ENCODE data around the gene KIAA1958. TPM values are rescaled to one million over a fixed set of nuclear protein-coding genes. Genes with fewer than 3 reads are reported as not detected.
A peak's percentile ranks its signal among the peaks of the same experiment; 100 is the strongest.

KIAA1958 gene
- total RNA-seq, 2 experiments from 2014 or later: 5.6 to 6.8 TPM

DNA sequence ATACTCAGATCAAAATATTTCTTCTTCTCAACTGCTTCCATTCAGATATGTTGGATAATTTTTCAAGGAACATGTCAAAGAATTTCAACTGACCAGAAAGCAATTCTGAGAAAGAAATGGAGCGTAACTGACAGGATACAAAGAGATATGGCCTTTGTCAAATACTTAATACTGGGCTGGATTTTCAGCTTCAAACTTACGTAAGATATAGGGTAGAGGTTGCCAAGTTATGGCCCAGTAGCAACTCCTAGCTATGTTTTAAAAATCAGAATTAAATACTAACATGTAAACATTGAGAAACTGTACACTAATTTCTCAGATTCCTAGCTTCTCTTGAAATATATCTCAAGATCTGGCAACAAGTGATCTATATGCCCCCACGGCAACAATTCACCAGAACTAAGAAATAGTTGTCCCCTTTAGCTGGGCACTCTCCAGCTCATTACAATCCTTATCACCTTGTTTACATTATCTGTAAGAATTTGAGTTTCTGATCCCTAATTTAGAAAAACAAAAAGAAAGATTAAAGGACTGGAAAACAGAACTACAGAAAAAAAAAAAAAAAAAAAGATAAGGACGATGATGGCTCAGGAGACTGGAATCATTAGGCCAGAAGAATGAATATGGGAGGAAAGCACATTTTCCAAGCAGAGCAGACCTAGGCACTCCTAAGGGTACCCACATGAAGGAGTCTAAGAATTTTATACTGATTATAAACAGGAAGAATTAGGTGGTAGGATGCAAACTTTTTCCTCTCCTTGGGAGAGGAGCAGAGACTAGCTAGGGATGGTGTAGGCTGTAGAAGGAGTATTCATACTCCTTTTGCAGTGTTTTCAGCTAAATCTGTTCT, 208.3 kb downstream of the KIAA1958 start:
- DNase-seq: no peak
- Mint-ChIP-seq H3K4me1 (ENCODE audit: low read depth) (peaks cover 8% of the 10 kb centered on the region), H3K27ac (no peak overlapping the region), H3K9me3 (no peaks in the 10 kb centered on the region), H3K36me3 (ENCODE audit: low read depth) (peaks cover 89% of the 10 kb centered on the region), H3K4me3 (no peak overlapping the region), H3K27me3 (no peaks in the 10 kb centered on the region)
- CTCF ChIA-PET: no interaction called here
- H3K9me3 ChIP-seq (ENCODE audit: control insufficient read depth in 1 of 2, insufficient read depth in 1 of 2, low read length in 2 of 2): no peaks in the 10 kb centered on the region
- POLR2A ChIA-PET: no interaction called here
- TF ChIP-seq, protein P1, sequence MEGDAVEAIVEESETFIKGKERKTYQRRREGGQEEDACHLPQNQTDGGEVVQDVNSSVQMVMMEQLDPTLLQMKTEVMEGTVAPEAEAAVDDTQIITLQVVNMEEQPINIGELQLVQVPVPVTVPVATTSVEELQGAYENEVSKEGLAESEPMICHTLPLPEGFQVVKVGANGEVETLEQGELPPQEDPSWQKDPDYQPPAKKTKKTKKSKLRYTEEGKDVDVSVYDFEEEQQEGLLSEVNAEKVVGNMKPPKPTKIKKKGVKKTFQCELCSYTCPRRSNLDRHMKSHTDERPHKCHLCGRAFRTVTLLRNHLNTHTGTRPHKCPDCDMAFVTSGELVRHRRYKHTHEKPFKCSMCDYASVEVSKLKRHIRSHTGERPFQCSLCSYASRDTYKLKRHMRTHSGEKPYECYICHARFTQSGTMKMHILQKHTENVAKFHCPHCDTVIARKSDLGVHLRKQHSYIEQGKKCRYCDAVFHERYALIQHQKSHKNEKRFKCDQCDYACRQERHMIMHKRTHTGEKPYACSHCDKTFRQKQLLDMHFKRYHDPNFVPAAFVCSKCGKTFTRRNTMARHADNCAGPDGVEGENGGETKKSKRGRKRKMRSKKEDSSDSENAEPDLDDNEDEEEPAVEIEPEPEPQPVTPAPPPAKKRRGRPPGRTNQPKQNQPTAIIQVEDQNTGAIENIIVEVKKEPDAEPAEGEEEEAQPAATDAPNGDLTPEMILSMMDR (IDR thresholded peaks at IDR 0.05): no peak
- H3K36me3 ChIP-seq (ENCODE audit: insufficient read depth, low read length): peaks cover 55% of the 10 kb centered on the region
- H3K4me3 ChIP-seq (ENCODE audit: low read length): no peak overlapping the region
- no peak overlapping the region for H3K27ac ChIP-seq (ENCODE audit: low read depth in 1 of 2, low read length in 2 of 2)
- ATAC-seq (ENCODE audit: poor library complexity): no peak
- intact Hi-C loops (cut with DNase I, micrococcal nuclease): no loop called here
- no peaks in the 10 kb centered on the region for H3K27me3 ChIP-seq (ENCODE audit: control insufficient read depth in 1 of 2, insufficient read depth in 2 of 2, low read length in 2 of 2)
- H3K4me1 ChIP-seq (ENCODE audit: insufficient read depth, low read length): peaks cover 4% of the 10 kb centered on the region

DNA sequence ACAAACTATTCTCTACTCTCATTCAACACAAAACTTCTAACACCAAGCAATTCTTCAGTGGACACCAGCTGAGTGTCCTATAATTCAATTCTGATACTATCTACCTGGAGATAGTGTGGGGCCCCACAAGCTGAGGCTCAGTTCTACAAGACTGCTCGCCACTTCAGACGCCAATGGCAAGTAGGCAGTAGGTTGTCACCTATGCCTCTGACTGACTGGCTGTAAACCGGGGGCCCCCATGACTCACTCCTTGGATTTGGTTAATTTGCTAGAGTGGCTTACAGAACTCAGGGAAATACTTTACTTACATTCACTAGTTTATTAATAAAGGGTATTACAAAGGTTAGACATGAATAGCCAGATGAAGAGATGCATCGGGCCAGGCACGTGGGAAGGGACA, 209.8 kb downstream of the KIAA1958 start:
- no peak overlapping the region for H3K27ac ChIP-seq (ENCODE audit: low read depth in 1 of 2, low read length in 2 of 2)
- POLR2A ChIA-PET: no interaction called here

DNA sequence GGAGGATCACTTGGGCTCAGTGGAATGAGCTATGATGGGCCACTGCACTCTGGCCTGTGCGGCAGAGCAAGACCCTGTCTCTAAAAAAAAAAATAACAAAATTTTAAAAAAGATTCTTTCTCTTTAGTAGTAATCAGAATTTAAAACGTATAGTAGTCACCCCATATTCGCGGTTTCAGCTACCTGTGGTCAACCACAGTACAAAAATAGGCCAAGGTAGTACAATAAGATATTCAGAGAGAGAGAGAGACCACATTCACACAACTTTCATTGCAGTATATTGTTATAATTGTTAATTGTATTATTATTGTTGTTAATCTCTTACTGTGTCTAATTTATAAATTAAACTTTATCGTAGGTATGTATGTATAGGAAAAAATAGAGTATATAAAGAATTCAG, 212.6 kb downstream of the KIAA1958 start:
- intact Hi-C loops (cut with DNase I, micrococcal nuclease): no loop called here
- H3K27ac Mint-ChIP-seq: no peak overlapping the region
- Histone ChIP-seq H3K4me1 (ENCODE audit: insufficient read depth, low read length) (peaks cover 4% of the 10 kb centered on the region), H3K36me3 (ENCODE audit: insufficient read depth, low read length) (peaks cover 32% of the 10 kb centered on the region), H3K9me3 (ENCODE audit: control insufficient read depth in 1 of 2, insufficient read depth in 1 of 2, low read length in 2 of 2) (no peaks in the 10 kb centered on the region), H3K27me3 (ENCODE audit: control insufficient read depth in 1 of 2, insufficient read depth in 2 of 2, low read length in 2 of 2) (no peaks in the 10 kb centered on the region), H3K27ac (ENCODE audit: low read depth in 1 of 2, low read length in 2 of 2) (no peak overlapping the region), H3K4me3 (ENCODE audit: low read length) (no peak overlapping the region)
- peaks cover 15% of the 10 kb centered on the region for H3K4me1 Mint-ChIP-seq (ENCODE audit: low read depth)
- H3K4me3 Mint-ChIP-seq: no peak overlapping the region
- TF ChIP-seq, protein P1 (IDR thresholded peaks at IDR 0.05): no peak
- CTCF ChIA-PET: no interaction called here
- H3K27me3 Mint-ChIP-seq: no peaks in the 10 kb centered on the region
- DNase-seq (peak in 2 of 14 experiments; percentile 23 to 28), ATAC-seq (ENCODE audit: poor library complexity) (no peak)
- no peaks in the 10 kb centered on the region for H3K9me3 Mint-ChIP-seq
- POLR2A ChIA-PET: interaction anchor here (0.5 kb wide), 1 partner anchor 54 kb away, joined by 3 read pairs; no protein-coding TSS in a partner anchor
- H3K36me3 Mint-ChIP-seq (ENCODE audit: low read depth): peaks cover 82% of the 10 kb centered on the region

More for the DNA sequence above, 209.8 kb downstream of the KIAA1958 start:
- TF ChIP-seq, protein P1 (IDR thresholded peaks at IDR 0.05): no peak
- Histone ChIP-seq H3K9me3 (ENCODE audit: control insufficient read depth in 1 of 2, insufficient read depth in 1 of 2, low read length in 2 of 2) (no peaks in the 10 kb centered on the region), H3K4me1 (ENCODE audit: insufficient read depth, low read length) (peaks cover 4% of the 10 kb centered on the region), H3K27me3 (ENCODE audit: control insufficient read depth in 1 of 2, insufficient read depth in 2 of 2, low read length in 2 of 2) (no peaks in the 10 kb centered on the region), H3K4me3 (ENCODE audit: low read length) (no peak overlapping the region), H3K36me3 (ENCODE audit: insufficient read depth, low read length) (peaks cover 41% of the 10 kb centered on the region)
- no peak for DNase-seq
- Mint-ChIP-seq H3K27ac (no peak overlapping the region), H3K4me1 (ENCODE audit: low read depth) (peaks cover 8% of the 10 kb centered on the region), H3K27me3 (no peaks in the 10 kb centered on the region), H3K9me3 (no peaks in the 10 kb centered on the region), H3K4me3 (no peak overlapping the region), H3K36me3 (ENCODE audit: low read depth) (peaks cover 88% of the 10 kb centered on the region)
- CTCF ChIA-PET: no interaction called here
- intact Hi-C loops (cut with DNase I, micrococcal nuclease): no loop called here
- ATAC-seq (ENCODE audit: poor library complexity): no peak

Data from CD4-positive, alpha-beta T cell (primary cell).